Measurements from ENCODE around the gene GIMAP5. TPM values are rescaled to one million over a fixed set of nuclear protein-coding genes. Genes with fewer than 3 reads are reported as not detected.
A peak's percentile ranks its signal among the peaks of the same experiment; 100 is the strongest.
"Not testable (repeated sequence)": the region's sequence is repeated elsewhere in the genome, so short reads cannot be mapped to it uniquely, and the experiment has no call there.

The GIMAP5 gene
- total RNA-seq, 1 donor from 2014 or later = 11.5 TPM

- not testable (repeated sequence) for DNase-seq
These were observed 36.9 kb downstream of the GIMAP5 start for GRCh38 chr7:150774131-150774530.

DNA sequence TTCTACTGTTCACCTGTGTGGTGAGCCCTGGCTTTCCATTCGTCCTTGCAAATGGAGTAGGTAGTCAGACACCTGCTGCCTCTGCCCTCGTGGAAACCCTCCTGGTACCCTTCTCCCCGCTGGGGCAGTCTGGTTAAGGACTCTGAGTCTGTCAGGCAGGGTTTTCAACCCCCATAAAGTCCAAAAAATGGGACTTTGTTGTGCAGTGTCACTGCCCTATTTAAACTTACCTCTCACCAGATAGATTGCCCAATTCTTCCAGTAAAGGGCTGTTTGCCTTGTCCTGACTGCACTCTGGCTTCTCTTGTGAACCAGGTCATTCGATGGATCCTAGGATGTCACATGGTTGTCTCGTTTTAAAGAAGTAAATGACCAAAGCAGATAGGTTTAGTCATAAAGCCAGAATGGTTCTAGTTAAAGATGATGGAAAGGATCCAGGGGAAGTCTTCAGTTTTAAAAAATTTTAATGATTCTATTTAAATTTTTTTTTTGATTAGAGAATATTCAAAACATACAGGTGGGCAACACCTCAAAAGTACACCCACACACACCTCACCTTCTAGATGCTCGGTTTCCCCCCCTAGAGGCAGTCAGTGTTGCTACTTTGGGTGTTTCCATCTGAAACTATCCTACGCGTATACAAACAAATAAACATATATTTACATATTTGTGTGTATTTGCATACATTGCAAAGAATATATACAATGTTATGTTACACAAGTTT lies 41.0 kb downstream of the GIMAP5 start:
- no peak for DNase-seq

- DNase-seq = peak; percentile 82
These were observed 41.6 kb downstream of the GIMAP5 start for GRCh38 chr7:150778738-150779301.

- DNase-seq = no peak
These were observed 43.1 kb downstream of the GIMAP5 start for GRCh38 chr7:150780292-150780691.

GRCh38 chr7:150781103-150781502 lies 43.9 kb downstream of the GIMAP5 start:
- peak; percentile 50 for DNase-seq

- no peak for DNase-seq
These were observed 44.7 kb downstream of the GIMAP5 start for GRCh38 chr7:150781961-150782360.

GRCh38 chr7:150784120-150784736 lies 47.0 kb downstream of the GIMAP5 start:
- no peak for DNase-seq

DNA sequence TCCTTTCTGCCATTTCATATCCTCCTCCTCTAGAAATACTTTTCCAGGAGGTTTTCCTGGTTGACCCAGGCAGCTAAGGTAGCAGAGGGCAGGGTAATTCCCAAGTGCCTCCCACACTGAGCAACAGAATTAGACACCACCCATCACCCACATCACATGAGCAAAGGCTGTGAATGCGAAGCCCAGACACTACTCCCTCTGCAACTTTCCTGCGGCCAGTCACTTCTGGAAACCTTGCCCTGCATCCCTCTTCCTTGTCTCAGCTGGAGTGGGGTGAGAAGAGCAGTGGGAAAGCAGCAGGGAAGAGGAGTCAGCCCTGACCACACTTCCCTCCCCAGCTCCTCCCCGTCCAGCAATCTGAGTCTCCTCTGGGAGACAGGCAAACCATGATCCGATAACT lies 47.7 kb downstream of the GIMAP5 start:
- no peak for DNase-seq

DNA sequence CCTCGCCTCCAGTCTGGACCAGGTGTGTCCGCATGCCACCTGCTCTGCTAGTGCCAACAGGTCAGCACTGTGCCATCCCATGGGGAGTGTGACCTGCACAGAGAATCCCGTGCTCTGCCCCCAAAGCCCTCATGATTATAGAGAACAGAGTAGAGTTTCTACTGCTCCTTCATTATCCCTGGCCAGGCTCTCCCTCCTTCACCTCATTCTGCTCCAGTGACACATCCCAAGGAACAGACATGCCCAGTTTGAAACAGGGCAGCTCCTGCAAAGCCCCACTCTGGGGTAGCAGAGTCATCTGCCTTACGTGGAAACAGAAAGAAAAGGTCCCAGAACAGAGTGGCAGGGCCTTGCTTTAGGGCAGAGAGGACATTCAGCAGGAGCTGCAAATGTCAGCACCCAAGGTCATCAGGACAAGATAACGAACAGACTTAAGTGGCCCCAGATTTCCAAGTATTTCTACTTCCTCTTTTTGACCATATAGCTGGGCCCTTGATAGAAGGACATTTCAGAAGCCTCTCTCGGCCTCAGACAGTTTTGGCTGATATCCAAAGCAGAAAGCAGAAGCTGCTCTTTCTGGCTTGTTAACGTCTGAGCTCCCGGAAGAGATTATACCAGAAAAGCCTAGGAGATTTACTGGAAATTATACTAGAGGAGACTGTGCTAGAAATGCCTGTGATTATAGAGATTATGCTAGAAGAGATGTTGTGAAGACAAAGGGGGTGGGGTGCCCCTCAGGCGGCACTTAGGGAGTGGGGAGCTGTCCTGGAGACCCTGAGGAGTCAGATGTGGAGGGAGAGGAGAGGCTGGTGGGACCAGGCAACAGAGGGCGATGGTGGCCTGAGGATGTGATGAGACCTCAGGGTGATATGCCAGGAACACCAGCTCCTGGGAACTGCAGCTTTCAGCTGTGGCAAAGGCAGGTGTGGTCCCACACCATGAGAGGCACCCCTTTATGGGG lies 50.4 kb downstream of the GIMAP5 start:
- no peak for DNase-seq

DNA sequence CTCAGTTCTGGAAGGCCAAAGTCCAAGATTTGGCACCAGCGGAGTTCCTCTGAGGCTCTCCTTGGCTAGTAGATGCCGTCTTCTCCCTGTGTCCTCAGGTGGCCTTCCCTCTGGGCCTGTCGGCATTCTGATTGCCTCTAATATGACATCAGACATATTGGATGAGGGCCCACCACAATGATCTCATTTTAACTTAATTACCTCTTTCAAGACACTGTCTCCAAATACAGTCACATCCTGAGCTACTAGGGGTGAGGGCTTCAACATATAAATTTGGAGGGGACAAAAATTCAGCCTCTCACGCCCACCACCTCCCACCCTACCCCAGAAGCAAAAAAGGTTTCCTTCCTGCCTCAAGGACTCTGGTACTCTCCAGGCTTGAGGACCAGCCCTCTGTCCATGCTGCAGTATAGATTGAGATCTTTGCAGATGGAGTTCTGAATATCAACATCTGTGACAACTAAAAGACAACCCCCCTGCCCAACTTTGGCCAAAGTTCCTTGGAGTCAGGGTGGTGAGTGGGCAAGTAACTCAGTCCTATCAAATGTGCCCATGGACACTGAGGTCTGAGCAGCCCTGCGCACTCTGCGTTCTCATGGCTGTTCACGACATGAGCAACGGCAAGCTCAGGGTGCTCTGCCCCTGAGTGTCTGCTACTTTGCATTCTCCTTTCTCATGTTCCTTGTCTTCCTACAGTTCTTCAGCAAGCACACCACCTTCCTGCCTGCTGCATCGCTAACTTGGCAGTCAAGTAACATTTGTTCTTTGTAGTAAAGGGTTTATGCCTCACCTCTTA lies 51.5 kb downstream of the GIMAP5 start:
- DNase-seq = peak; percentile 46

DNA sequence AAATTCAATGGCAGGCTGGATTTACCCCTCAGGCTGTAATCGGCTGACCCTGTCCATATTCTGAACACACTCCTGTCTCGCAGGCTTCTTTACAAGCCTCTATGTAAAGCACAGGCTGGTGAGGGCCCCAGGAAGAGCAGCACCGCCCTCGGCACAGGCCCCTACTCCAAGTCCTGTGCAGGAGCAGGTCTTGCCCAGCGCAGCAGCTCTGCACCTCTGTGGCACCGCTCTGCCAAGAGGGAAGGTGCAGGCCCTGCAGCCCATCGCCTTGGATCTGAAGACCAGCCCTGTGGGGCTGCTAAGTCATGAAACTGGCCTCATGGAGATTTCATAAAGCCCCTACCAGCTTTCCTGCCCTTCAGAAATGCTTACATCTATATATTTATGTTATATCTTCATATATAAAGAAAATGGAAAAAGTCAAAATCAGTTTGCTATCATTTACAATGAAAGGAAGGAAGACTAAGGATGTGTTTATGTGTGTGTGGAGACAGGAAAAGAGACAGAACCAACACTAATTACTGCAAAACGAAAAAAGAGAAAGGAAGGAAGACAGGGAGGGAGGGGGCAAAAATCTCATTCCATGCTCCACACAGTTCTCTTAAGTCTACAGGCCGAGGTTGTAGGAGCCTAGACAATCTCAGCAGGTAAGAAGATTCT lies 53.3 kb downstream of the GIMAP5 start:
- DNase-seq = no peak

GRCh38 chr7:150791304-150791703 lies 54.1 kb downstream of the GIMAP5 start:
- DNase-seq = no peak

DNA sequence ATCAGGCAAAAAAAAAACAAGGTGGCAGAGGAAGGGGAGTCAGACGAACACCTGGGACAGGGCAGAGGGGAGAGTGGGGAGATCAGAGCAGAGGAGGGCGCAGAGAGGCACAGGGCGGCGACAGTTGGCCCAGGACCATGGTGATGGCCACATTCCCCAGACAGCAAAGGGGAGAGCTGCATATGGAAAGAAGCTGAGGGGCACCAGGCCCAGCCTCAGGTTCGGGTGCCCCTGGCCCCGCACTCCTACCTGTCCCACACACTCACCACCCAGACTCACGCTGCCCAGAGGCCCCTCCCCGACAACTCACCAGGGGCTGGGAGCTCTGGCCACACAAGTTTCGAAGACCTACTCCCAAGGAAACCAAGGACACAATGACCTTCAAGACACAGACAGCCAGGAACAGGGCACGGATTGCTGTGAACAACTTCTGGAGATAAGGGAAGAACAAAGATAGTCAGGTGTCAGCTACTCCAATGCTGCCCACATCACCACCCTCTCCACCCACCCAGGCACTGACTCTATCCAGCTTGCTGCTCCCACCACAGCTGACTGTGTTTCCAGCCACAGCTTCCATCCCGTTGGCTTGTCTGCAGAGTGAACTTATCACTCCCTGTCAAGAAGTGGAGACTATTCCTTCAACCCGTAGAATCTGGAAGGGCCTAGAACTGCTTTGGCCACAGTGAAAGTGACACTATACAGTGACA lies 54.7 kb downstream of the GIMAP5 start:
- DNase-seq = no peak

Other genes starting within 250 kb of the GIMAP5 start
- 5.7 TPM for gene GIMAP7, start 222.5 kb upstream of the GIMAP5 start, total RNA-seq
- 19.1 TPM for gene GIMAP4, start 170.0 kb upstream of the GIMAP5 start, total RNA-seq
- 8.0 TPM for gene GIMAP6, start 105.0 kb upstream of the GIMAP5 start, total RNA-seq
- gene GIMAP2, start 51.7 kb upstream of the GIMAP5 start, total RNA-seq = 7.3 TPM
- 1.3 TPM for gene GIMAP1, start 20.8 kb upstream of the GIMAP5 start, total RNA-seq
- 24.6 TPM for gene TMEM176B, start 62.9 kb downstream of the GIMAP5 start, total RNA-seq
- 8.8 TPM for gene TMEM176A, start 63.4 kb downstream of the GIMAP5 start, total RNA-seq
- 0.59 TPM for gene AOC1, start 115.1 kb downstream of the GIMAP5 start, total RNA-seq
- gene KCNH2, start 240.9 kb downstream of the GIMAP5 start, total RNA-seq = 0.99 TPM